Effector memory CD8-positive, alpha-beta T cell (primary cell): Measurements from ENCODE around the gene PNPLA5.
A peak's percentile ranks its signal among the peaks of the same experiment; 100 is the strongest.

Source experiments
- ATAC-seq: fragments of 150-1000 bp; cut with Tn5 transposase; replicated peaks from 2 replicates; pipeline ENCODE4 v1.10.0; 2021; ENCODE audit warnings: mild to moderate bottlenecking, moderate library complexity
- DNase-seq, 3 experiments: peaks; one replicate each; pipeline ENCODE4 v3.0.0; 2021
- H3K27ac Mint-ChIP-seq, 2 donors: one replicate each; pipeline ENCODE4 v1.8.0; 2022; ENCODE audit warnings: mild to moderate bottlenecking in 2 of 2, mixed read lengths in 2 of 2, moderate library complexity in 2 of 2
- H3K27me3 Mint-ChIP-seq, 2 donors: one replicate each; pipeline ENCODE4 v1.8.0; 2022; ENCODE audit warnings: mixed read lengths in 2 of 2
- H3K36me3 Mint-ChIP-seq: one replicate; pipeline ENCODE4 v1.8.0; 2022; ENCODE audit warnings: mild to moderate bottlenecking, moderate library complexity, mixed read lengths; ENCODE audit not compliant: insufficient read depth
- H3K4me1 Mint-ChIP-seq, 2 donors: one replicate each; pipeline ENCODE4 v1.8.0; 2022; ENCODE audit warnings: low read depth in 2 of 2, mixed read lengths in 2 of 2
- H3K4me3 Mint-ChIP-seq, 2 donors: one replicate each; pipeline ENCODE4 v1.8.0; 2022; ENCODE audit warnings: mild to moderate bottlenecking in 2 of 2, mixed read lengths in 2 of 2, moderate library complexity in 2 of 2
- H3K9me3 Mint-ChIP-seq, 2 donors: one replicate each; pipeline ENCODE4 v1.8.0; 2022; ENCODE audit warnings: mixed read lengths in 2 of 2

PNPLA5 gene

DNA sequence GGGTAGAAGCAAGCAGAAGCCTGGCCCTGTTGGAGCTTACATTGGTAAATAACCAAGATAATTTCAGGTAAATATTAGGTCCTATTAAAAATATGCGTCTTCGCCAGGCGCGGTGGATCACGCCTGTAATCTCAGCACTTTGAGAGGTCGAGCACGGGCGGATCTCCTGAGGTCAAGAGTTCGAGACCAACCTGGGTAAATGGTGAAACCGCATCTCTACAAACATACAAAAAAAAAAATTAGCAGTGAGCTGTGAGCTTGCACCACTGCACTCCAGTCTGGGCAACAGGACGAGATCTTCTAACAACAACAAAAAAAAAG is 29.0 kb downstream of the PNPLA5 start:
- H3K27me3 Mint-ChIP-seq: peaks cover 68 to 82% of the 10 kb centered on the region in 2 donors
- no peaks in the 10 kb centered on the region for H3K36me3 Mint-ChIP-seq
- peak overlapping the region in 1 of 2 donors; percentile 70 for H3K4me3 Mint-ChIP-seq
- H3K27ac Mint-ChIP-seq: no peak overlapping the region
- no peaks in the 10 kb centered on the region for H3K9me3 Mint-ChIP-seq
- DNase-seq (no peak), ATAC-seq (no peak)
- peaks cover 0 to 4% of the 10 kb centered on the region in 2 donors for H3K4me1 Mint-ChIP-seq

DNA sequence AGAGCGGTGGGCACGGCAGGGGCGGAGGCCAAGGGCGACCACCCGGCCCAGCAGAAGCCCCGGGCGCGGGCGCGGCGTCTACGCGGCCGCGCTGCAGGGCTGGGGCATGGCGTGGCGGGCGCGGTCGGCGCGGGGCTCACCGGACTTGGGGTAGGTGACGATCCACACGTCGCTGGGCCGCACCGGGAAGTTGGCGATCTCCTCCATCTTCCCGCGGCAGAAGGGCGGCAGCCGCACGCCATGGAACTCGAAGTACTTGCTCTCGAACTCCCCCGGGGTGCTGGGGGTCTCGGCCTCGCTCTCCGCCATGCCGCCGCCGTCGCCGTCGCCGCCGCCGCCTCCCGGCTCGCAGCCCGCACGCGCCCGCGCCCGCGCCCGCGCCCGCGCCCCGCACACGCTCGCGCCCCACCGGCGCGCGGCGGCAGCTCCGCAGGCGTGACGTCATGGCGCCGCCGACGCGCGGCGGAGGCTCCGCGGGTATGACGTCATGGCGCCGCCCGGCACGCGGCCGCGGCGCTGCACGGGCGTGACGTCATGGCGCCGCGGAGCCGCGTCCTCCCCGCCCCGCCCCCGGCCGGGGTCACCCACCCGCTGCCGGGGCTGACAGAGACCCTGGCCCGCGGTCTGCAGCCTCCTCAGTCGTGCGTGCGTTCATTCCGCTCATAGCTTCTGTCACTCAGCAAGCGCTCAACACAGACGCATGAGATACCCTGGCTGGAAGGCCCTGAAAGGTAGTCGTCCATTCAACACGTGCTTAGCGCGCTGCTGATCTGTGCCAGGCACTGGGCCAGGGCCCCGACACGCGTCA is 29.5 kb downstream of the PNPLA5 start, which contains the start of gene SULT4A1:
TSS of gene SULT4A1 (minus strand) at position 440 of the 808 bp plus-strand sequence. CDS start at position 309, 131 bp downstream.
- peaks cover under 1 to 2% of the 10 kb centered on the region in 2 donors for H3K9me3 Mint-ChIP-seq
- no peaks in the 10 kb centered on the region for H3K36me3 Mint-ChIP-seq
- H3K27ac Mint-ChIP-seq: no peak within 1 kb of the TSS
- H3K27me3 Mint-ChIP-seq: peaks cover 73 to 87% of the 10 kb centered on the region in 2 donors
- no peak for ATAC-seq
- peaks cover 0 to 4% of the 10 kb centered on the region in 2 donors for H3K4me1 Mint-ChIP-seq
- no peak for DNase-seq
- peak within 1 kb of the TSS in 1 of 2 donors; percentile 70 for H3K4me3 Mint-ChIP-seq

DNA sequence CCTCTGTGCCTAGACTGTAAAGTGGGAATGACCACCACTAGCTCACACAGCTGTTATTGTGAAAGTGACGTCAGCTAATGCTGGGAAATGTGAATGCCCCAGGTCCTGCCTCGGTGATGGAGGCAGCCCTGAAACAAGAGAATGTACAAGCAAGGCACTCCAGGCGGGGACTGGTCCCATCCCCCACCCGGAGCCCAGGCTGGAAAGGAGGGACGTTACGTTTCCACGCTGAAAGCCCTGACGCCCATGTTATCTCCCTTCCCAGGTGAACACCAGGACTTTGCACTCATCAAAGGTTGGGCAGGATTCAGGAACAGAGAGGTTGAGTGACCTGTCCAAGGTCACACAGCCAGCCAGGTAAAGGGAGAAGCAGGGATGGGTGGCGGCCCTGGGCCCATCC is 30.3 kb downstream of the PNPLA5 start:
- H3K27ac Mint-ChIP-seq: no peak overlapping the region
- peaks cover 6 to 8% of the 10 kb centered on the region in 2 donors for H3K9me3 Mint-ChIP-seq
- no peaks in the 10 kb centered on the region for H3K36me3 Mint-ChIP-seq
- peaks cover 0 to 4% of the 10 kb centered on the region in 2 donors for H3K4me1 Mint-ChIP-seq
- no peak for ATAC-seq
- no peak for DNase-seq
- peaks cover 81 to 94% of the 10 kb centered on the region in 2 donors for H3K27me3 Mint-ChIP-seq
- H3K4me3 Mint-ChIP-seq: peak overlapping the region in 1 of 2 donors; percentile 53

DNA sequence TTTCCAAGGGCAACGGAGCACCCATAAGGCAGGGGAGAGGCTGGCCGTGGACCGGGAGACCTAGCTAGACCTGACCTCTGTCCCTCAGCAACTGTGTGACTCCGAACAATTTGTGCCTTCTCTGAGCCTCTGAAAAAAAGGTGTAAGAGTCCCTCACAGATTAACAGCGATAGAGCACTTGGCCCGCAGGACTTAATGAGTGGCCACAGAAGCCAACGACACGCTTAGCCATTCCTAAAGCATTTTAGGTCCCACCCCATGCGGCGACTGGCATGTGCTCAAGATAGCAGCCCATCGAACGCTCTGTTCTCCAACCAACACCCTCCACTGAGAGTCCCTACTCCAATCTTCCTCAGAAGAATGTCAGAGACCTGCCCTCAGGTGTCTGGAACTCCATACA is 31.0 kb downstream of the PNPLA5 start:
- H3K9me3 Mint-ChIP-seq: peaks cover 6 to 8% of the 10 kb centered on the region in 2 donors
- H3K27ac Mint-ChIP-seq: no peak overlapping the region
- H3K4me1 Mint-ChIP-seq: peaks cover 0 to 4% of the 10 kb centered on the region in 2 donors
- DNase-seq (no peak), ATAC-seq (no peak)
- peaks cover 80 to 94% of the 10 kb centered on the region in 2 donors for H3K27me3 Mint-ChIP-seq
- no peaks in the 10 kb centered on the region for H3K36me3 Mint-ChIP-seq
- H3K4me3 Mint-ChIP-seq: no peak overlapping the region

DNA sequence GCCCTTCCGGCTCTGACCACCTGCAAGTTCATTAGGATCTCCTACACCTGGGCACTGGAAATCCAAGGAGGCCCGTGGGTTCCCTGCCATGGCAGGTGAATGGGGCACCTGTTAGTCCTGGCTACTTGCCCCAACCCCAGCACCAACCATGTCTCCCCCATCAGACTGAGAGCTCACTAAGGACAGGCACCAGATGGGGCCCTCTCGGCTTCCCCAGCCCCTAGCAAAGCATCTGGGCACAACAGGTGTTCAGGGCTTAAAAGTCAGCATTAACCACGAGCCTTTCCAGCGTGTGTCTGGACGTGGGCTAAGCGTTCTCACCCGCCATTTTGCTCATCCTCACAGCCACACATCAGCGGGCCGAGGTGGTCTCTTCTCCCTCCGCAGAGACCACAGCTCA is 31.7 kb downstream of the PNPLA5 start:
- peaks cover 0 to 4% of the 10 kb centered on the region in 2 donors for H3K4me1 Mint-ChIP-seq
- no peak for ATAC-seq
- peaks cover 6 to 8% of the 10 kb centered on the region in 2 donors for H3K9me3 Mint-ChIP-seq
- H3K27me3 Mint-ChIP-seq: peaks cover 78 to 94% of the 10 kb centered on the region in 2 donors
- H3K36me3 Mint-ChIP-seq: no peaks in the 10 kb centered on the region
- H3K4me3 Mint-ChIP-seq: no peak overlapping the region
- no peak overlapping the region for H3K27ac Mint-ChIP-seq
- DNase-seq: no peak

DNA sequence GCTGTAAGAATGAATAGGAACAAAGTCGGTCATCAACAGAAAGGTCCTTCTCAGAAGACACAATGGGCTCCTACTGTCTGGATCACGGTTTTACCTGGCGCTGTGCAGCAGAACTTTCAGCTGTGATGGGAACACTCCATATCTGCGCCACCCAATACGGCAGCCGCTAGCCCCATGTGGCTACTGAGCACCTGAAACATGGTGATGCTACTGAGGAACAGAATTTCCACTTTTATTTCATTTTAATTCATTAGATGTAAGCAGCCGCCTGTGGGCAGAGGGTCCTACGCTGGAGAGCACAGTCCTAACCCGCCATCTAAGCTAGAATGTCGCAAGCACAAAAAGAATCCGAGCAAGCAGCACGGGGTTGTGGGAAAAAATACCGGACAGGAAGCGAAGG is 32.2 kb downstream of the PNPLA5 start:
- DNase-seq: no peak
- Mint-ChIP-seq H3K36me3 (no peaks in the 10 kb centered on the region), H3K9me3 (peaks cover 6 to 8% of the 10 kb centered on the region in 2 donors), H3K27me3 (peaks cover 73 to 93% of the 10 kb centered on the region in 2 donors), H3K27ac (no peak overlapping the region), H3K4me1 (peaks cover 0 to 4% of the 10 kb centered on the region in 2 donors), H3K4me3 (no peak overlapping the region)
- ATAC-seq: no peak

DNA sequence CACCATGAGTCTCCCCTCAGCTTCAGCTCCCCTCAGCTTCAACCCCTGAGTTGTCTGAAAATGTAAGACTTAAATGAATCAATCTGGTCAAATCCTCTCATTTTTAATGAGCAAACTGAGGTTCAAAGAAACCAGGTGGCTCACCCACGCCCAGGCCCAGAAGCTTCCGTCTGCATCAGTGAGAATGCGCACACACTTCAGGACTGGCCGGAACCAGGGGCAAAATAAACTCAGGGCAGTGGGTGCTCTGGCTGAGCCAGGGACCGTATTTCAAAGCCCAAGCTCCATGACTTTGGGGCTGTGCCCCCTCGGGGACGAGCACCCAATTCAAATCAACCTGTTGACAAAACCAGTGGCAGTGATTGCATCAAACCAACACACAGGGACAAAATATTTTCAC is 32.6 kb downstream of the PNPLA5 start:
- Mint-ChIP-seq H3K4me1 (peaks cover 0 to 4% of the 10 kb centered on the region in 2 donors), H3K27ac (no peak overlapping the region), H3K9me3 (peaks cover 6 to 8% of the 10 kb centered on the region in 2 donors), H3K27me3 (peaks cover 69 to 93% of the 10 kb centered on the region in 2 donors), H3K36me3 (no peaks in the 10 kb centered on the region), H3K4me3 (no peak overlapping the region)
- DNase-seq: no peak
- no peak for ATAC-seq

DNA sequence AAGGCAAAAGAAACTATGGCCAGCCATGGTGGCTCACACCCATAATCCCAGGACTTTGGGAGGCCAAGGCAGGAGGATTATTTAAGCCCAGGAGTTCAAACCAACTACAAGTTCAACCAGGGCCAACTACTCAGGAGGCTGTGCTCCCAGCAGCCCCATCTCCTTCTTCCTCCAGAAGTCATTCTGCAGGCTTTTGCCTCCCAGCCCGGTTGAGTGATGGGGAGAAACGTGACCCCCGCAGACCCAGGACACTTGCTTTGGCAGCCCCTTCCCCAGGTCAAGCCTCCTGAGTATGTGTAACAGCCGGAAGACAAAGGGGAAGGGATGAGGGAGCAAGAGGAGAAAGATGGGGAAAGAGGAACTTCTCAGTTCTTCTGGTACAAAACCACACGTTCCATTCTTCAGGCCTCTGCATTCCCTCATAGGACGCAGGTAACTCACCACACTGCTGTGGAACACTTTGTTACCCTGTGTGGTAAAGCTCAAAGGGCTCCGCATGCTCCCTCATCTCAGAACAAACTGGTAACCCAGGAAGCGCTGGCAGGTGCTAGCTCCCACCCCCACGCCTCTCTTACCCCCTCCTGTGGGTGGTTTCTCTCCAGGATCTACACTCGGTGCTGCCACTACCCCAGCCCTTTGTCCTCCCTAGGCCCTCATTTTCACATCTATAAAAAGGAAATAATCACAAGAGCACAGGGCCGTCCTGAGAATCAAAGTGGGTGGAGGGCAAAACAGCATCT is 33.5 kb downstream of the PNPLA5 start:
- ATAC-seq (no peak), DNase-seq (no peak)
- Mint-ChIP-seq H3K4me3 (no peak overlapping the region), H3K36me3 (no peaks in the 10 kb centered on the region), H3K27me3 (peaks cover 60 to 93% of the 10 kb centered on the region in 2 donors), H3K4me1 (peaks cover 0 to 4% of the 10 kb centered on the region in 2 donors), H3K27ac (no peak overlapping the region), H3K9me3 (peaks cover 6 to 8% of the 10 kb centered on the region in 2 donors)

DNA sequence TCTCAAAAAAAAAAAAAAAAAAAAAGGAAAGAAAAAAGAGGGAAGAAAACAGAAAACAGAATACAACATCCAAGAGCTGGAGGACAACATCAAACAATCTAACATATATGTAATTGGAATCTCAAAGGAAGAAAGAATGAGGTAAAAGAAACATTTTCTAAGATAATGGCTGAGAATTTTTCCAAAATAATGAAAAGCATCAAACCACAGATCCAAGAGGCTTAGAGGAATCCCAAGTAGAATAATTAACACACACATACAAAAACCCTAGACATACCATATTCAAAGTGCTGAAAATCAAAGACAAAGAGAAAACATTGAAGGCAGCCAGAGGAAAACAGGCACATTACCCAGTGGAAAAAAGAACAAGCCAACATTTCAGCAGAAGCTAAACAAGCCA is 34.4 kb downstream of the PNPLA5 start:
- peaks cover 62 to 94% of the 10 kb centered on the region in 2 donors for H3K27me3 Mint-ChIP-seq
- H3K4me1 Mint-ChIP-seq: peaks cover 0 to 2% of the 10 kb centered on the region in 2 donors
- H3K36me3 Mint-ChIP-seq: no peaks in the 10 kb centered on the region
- H3K4me3 Mint-ChIP-seq: no peak overlapping the region
- no peak for ATAC-seq
- DNase-seq: no peak
- peaks cover 6 to 8% of the 10 kb centered on the region in 2 donors for H3K9me3 Mint-ChIP-seq
- no peak overlapping the region for H3K27ac Mint-ChIP-seq

DNA sequence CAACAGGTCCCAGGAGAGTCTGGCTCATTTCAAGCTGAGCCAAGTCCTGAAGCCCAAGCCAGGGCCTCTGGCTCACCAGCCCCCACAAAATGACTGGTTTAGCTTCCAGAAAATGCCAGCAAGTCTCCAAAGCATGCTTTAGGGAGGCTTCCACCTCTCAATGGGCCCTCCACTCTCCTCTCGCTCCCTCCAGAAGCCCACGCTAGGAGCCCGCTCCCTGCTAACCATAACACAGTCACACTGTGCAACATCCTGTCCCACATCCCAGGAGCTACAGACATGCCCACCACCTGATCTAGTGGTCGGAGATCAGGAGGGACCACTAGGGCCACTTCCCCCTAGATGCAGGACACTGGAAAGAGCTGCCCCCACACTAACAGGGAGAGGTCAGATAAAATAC is 36.4 kb downstream of the PNPLA5 start:
- DNase-seq (no peak), ATAC-seq (no peak)
- Mint-ChIP-seq H3K27me3 (peaks cover 62 to 99% of the 10 kb centered on the region in 2 donors), H3K36me3 (no peaks in the 10 kb centered on the region), H3K27ac (no peak overlapping the region), H3K4me1 (no peaks in the 10 kb centered on the region), H3K4me3 (no peak overlapping the region), H3K9me3 (peaks cover 6 to 8% of the 10 kb centered on the region in 2 donors)

DNA sequence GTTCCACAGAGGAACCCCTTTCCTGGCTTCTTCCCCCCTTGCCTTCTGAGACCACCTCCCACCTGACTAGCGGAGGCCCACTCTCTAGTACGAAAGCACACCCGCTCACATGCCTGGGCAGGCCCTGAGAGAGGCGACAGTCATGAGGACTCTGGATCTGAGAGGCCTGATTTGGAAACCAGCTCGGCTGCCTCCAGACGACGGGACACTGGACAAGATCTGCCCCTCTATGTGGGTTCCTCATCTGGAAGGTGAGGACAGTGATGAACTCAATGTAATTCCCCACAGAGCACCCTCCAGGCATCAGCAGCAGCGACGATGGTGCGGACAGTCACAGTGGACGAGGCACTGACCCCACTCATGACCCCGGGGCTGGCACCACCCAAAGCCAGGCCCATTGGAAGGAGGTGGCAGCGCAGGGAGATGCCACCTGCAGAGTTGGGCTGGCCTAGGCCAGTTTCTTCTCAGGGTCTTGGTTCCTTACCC is 37.0 kb downstream of the PNPLA5 start:
- ATAC-seq: no peak
- Mint-ChIP-seq H3K9me3 (peaks cover 6 to 8% of the 10 kb centered on the region in 2 donors), H3K36me3 (no peaks in the 10 kb centered on the region), H3K4me1 (no peaks in the 10 kb centered on the region), H3K27ac (no peak overlapping the region), H3K27me3 (peaks cover 61 to 99% of the 10 kb centered on the region in 2 donors), H3K4me3 (no peak overlapping the region)
- no peak for DNase-seq

DNA sequence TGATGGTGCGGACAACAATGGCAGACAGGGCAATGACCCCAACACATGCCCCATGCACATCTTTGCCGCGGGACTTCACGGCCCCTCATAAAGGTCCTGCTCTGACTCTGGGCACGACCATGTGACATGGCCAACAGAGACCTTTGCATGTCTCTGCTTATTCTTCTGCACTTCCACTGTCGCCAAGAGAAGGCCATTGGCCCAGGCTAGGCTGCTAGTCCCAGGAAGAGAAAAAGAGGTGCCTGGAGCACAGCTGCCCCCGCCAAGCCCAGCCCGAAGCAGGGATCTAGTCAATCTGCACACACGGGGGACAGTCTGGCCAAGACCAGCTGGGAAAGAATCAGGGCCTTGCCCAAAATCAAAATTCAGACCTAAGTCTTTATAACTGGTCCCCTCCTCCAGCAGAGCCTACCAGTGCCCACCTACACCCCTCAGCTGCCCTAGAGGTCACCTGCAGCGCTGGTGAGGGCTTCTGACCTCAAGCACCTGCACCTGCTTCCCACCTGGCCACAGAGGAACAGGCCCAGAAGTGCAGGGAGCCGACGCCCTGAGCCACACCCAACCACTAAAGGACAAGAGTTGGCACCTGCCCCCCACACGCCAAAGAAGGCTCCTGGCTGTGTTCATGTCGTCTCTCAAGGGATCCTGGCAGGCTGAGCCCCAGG is 37.6 kb downstream of the PNPLA5 start:
- DNase-seq: no peak
- H3K4me1 Mint-ChIP-seq: no peaks in the 10 kb centered on the region
- no peak overlapping the region for H3K27ac Mint-ChIP-seq
- H3K27me3 Mint-ChIP-seq: peaks cover 59 to 99% of the 10 kb centered on the region in 2 donors
- ATAC-seq: no peak
- H3K36me3 Mint-ChIP-seq: no peaks in the 10 kb centered on the region
- H3K9me3 Mint-ChIP-seq: peaks cover 6 to 8% of the 10 kb centered on the region in 2 donors
- H3K4me3 Mint-ChIP-seq: no peak overlapping the region

DNA sequence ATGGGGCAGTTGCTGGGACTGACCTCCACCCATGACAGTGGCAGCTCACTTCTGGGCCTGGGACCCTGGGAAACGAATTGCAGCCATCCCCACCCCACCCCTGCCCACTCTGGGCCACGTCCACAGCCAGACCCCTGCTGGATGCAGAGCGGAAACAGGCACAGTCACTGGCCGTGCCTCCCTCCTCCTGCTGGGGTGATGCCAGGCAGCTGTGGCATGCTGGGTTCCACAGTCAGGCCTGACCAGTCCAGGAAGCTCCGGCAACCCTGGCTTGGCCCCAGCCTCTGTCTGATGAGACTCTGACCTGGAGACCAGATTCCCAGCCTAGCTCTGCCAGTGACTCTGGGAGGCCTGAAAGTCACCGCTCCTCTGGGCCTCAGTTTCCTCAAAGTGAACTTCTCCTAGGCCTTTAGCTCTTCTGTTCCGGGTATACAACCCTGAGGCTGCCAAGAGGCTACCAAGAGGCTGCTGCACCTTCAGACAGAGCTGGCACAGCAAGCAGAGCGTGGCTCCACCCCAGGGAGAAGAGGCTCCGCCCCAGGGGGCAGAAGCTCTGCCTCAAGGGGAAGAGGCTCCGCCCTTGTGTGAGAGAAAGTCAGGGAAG is 38.4 kb downstream of the PNPLA5 start:
- Mint-ChIP-seq H3K9me3 (peaks cover 6 to 8% of the 10 kb centered on the region in 2 donors), H3K36me3 (no peaks in the 10 kb centered on the region), H3K4me3 (no peak overlapping the region), H3K27ac (no peak overlapping the region), H3K27me3 (peaks cover 51 to 99% of the 10 kb centered on the region in 2 donors), H3K4me1 (no peaks in the 10 kb centered on the region)
- ATAC-seq: no peak
- DNase-seq: no peak
